DOHH2 (cell line): Measurements from ENCODE around the gene ARHGAP11A.
"Not testable (repeated sequence)": the region's sequence is repeated elsewhere in the genome, so short reads cannot be mapped to it uniquely, and the experiment has no call there.

ENCODE experiments used
- EZH2phosphoT487 ChIP-seq: fragments of 200-600 bp; sonication (generic); IDR thresholded peaks from 2 replicates; pipeline ENCODE4 v1.6.1; 2017; ENCODE audit warnings: borderline replicate concordance, mild to moderate bottlenecking, antibody characterized with exemption, low read length, moderate library complexity, mixed read lengths
- TF ChIP-seq, protein P1 (sequence below): fragments of 200-600 bp; sonication (generic); IDR thresholded peaks from one replicate; pipeline ENCODE4 v1.5.1; 2014; ENCODE audit warnings: antibody characterized with exemption, mild to moderate bottlenecking, low read depth, low read length; ENCODE audit not compliant: poor library complexity, severe bottlenecking

DNA sequence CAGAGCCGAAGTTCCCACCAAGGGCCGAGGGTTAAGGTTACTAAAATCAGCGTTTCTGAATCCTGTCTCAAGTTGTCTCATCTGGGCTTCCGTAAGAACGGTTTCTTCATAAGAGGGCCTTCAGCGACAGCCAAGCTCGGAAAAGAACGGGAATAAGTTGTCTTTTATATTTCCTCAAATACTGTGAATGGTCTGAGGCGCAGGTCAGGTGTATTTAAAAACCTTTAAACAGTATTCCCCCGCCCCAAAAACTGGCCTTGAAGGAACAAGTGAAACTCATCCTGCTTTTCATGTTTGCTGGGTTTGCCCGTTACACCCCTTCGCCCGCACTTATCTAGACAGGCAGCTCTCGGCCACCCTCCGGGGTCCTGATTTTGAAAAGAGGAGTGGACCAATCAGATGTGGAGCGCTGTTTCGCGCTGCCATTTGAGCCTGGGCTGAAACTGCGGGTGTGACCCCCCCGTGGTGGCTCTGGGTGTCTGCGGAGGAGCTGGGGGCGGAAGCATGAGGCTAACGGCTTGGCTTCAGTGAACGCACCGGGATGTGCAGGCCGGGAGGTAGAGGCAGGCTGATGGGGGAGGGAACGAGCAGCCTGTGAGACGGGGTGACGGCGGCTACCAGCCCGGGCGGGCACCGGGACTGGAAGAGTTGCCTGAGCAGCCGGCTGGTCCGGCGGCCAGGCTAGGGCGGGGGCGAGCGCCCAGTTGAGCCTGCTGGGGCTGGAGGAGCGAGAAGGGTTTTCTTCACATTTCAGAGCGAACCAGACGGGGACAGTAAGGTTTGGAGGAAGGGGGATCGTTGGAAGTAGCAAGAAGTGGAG, at the start of gene ARHGAP11A:
- TF ChIP-seq, protein P1, sequence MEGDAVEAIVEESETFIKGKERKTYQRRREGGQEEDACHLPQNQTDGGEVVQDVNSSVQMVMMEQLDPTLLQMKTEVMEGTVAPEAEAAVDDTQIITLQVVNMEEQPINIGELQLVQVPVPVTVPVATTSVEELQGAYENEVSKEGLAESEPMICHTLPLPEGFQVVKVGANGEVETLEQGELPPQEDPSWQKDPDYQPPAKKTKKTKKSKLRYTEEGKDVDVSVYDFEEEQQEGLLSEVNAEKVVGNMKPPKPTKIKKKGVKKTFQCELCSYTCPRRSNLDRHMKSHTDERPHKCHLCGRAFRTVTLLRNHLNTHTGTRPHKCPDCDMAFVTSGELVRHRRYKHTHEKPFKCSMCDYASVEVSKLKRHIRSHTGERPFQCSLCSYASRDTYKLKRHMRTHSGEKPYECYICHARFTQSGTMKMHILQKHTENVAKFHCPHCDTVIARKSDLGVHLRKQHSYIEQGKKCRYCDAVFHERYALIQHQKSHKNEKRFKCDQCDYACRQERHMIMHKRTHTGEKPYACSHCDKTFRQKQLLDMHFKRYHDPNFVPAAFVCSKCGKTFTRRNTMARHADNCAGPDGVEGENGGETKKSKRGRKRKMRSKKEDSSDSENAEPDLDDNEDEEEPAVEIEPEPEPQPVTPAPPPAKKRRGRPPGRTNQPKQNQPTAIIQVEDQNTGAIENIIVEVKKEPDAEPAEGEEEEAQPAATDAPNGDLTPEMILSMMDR: not testable (repeated sequence)
- TF ChIP-seq EZH2phosphoT487: not testable (repeated sequence)
